ENCODE results near the gene SPHK1. TPM values are rescaled to one million over a fixed set of nuclear protein-coding genes. Genes with fewer than 3 reads are reported as not detected.

Gene SPHK1
- total RNA-seq, 2 donors from 2014 or later, result 12.2 to 46.5 TPM

DNA sequence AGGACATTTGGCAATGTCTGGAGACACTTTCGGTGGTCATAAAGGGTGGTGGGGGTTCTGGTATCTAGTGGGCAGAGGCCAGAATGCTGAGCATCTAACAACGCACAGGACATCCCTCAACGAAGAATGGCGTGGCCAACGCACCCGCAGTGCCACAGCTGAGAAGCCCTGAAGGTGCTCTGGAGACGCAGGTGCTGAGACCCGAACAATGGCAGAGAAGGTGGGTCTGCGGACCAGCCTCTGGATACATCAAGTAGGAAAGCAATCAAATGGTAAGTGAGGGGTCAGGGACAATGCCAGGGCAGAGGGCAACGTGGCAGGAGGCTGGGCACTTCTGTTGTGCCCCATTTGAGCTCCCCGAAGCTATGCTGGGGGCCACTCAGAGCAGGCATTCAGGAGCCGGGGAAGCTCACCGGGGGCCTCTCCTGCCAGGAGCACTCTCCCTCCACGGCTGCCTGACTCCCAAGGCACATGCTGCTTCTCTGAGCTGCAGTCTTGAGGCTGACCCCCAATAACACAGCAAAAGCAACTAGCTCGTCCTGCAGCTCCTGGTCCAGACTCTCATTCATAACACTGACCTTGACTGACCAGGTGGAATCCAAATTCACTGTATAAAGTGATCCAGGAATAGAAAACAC, 26.0 kb downstream of the SPHK1 start:
- TF ChIP-seq POLR2A (IDR thresholded peaks at IDR 0.05), result no peak
- TF ChIP-seq, protein P1, sequence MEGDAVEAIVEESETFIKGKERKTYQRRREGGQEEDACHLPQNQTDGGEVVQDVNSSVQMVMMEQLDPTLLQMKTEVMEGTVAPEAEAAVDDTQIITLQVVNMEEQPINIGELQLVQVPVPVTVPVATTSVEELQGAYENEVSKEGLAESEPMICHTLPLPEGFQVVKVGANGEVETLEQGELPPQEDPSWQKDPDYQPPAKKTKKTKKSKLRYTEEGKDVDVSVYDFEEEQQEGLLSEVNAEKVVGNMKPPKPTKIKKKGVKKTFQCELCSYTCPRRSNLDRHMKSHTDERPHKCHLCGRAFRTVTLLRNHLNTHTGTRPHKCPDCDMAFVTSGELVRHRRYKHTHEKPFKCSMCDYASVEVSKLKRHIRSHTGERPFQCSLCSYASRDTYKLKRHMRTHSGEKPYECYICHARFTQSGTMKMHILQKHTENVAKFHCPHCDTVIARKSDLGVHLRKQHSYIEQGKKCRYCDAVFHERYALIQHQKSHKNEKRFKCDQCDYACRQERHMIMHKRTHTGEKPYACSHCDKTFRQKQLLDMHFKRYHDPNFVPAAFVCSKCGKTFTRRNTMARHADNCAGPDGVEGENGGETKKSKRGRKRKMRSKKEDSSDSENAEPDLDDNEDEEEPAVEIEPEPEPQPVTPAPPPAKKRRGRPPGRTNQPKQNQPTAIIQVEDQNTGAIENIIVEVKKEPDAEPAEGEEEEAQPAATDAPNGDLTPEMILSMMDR (IDR thresholded peaks at IDR 0.05), result no peak
- DNase-seq, result no peak
- H3K27ac ChIP-seq, result no peak overlapping the region
- no peaks in the 10 kb centered on the region for H3K9me3 ChIP-seq
- H3K4me3 ChIP-seq, result no peak overlapping the region
- intact Hi-C loops (cut with DNase I), result no loop called here
- 84 to 90% methylated on average over 15 of the region's 15 CpGs for WGBS, 2 donors
- no peak for ATAC-seq
- peaks cover 23% of the 10 kb centered on the region for H3K4me1 ChIP-seq
- no peaks in the 10 kb centered on the region for H3K27me3 ChIP-seq
- H3K36me3 ChIP-seq (replicated peaks in 1 of 2; ENCODE audit: insufficient read depth in 1 of 2, low read depth in 2 of 2), result no peaks in the 10 kb centered on the region

DNA sequence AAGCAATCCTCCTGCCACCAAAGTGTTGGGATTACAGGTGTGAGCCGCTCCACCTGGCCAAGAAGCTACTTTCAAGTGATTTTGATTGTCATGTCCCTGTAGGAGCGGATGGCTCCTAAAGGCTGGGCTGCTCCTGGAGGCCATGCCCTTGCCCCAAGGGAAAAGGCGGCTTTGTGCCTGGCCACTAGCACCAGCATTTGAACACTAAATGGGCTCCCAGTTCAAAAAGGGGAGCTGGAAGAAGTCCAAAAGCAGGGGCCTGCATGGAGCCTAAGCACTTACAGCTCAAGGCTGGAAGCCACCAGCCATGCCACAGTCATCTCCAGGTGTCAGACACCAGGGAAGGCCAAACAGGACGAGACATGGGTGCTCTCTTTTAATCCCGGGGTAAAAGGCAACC, 26.8 kb downstream of the SPHK1 start:
- Histone ChIP-seq H3K36me3 (replicated peaks in 1 of 2; ENCODE audit: insufficient read depth in 1 of 2, low read depth in 2 of 2) (no peaks in the 10 kb centered on the region), H3K27me3 (no peaks in the 10 kb centered on the region), H3K4me1 (peaks cover 20% of the 10 kb centered on the region), H3K9me3 (no peaks in the 10 kb centered on the region), H3K4me3 (no peak overlapping the region), H3K27ac (no peak overlapping the region)
- intact Hi-C loops (cut with DNase I), result no loop called here
- TF ChIP-seq, protein P1 (IDR thresholded peaks at IDR 0.05), result no peak
- no peak for TF ChIP-seq POLR2A (IDR thresholded peaks at IDR 0.05)
- WGBS, 2 donors, result 84 to 92% methylated on average over 4 to 5 of the region's 5 CpGs
- ATAC-seq (no peak), DNase-seq (no peak)

DNA sequence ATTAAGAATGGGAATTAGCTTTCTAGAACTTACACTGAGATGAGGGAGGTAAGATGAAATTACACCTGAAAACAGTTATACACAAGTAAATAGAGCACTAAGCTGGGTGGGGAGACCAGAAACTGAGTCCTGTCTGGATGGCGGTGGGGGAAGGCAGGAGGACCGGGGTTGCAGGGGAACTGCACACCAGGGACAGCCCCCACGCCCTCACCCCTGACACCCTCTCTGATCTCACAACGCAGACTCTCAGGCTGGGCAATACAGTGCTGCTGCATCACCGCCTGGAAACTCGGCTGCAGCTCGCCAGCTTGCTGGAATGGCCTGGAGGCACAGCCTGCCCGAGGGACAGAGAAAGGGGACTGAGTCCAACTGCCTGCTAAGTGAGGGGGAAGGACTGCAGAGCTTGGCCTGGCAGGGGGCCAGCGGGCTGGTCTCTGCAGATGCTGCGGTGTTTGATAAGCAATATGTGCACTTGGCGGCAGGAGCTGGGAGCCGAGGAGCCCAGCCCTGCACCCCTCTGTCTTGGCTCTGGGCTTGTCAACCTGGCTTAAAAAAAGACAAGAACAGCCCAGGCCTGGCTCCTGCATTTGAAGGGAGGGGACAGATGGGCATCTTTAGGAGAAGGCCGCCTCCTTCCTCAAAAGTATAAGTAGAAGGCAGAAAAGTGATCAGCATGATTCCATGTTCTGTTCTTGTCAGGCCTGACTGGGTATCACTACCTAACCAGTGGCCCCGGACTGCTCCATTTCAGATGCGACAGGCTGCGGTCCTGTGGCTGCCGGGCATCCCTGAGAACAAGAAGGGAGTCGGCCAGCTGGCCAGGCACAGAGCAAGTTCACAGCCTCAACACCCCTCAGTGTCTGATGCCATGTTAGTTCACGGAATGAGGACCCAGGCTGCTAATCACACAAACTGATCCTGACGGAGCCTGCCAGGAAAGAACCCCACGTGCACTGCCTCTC, 30.2 kb downstream of the SPHK1 start:
- Histone ChIP-seq H3K36me3 (replicated peaks in 1 of 2; ENCODE audit: insufficient read depth in 1 of 2, low read depth in 2 of 2) (no peaks in the 10 kb centered on the region), H3K27ac (no peak overlapping the region), H3K4me1 (peaks cover 30% of the 10 kb centered on the region), H3K4me3 (no peak overlapping the region), H3K27me3 (no peaks in the 10 kb centered on the region), H3K9me3 (no peaks in the 10 kb centered on the region)
- TF ChIP-seq, protein P1 (IDR thresholded peaks at IDR 0.05), result no peak
- TF ChIP-seq POLR2A (IDR thresholded peaks at IDR 0.05), result no peak
- ATAC-seq (peak; percentile 51), DNase-seq (peak; percentile 51 to 81 (median 74))
- intact Hi-C loops (cut with DNase I), result no loop called here
- 44 to 49% methylated on average over 15 to 21 of the region's 21 CpGs for WGBS, 2 donors

DNA sequence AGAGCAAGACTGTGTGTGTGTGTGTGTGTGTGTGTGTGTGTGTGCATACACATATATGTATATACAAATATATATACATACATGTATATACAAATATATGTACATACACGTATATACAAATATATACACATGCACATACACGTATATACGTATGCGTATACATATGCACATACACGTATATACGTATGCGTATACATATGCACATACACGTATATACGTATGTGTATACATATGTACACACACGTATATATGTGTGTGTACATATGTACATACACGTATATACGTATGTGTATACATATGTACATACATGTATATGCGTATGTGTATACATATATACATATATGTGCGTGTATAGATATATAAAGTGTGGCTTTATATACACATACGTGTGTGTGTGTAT, 31.4 kb downstream of the SPHK1 start:
- ATAC-seq, result no peak
- Histone ChIP-seq H3K27me3 (no peaks in the 10 kb centered on the region), H3K4me1 (peaks cover 40% of the 10 kb centered on the region), H3K9me3 (no peaks in the 10 kb centered on the region), H3K27ac (no peak overlapping the region), H3K36me3 (replicated peaks in 1 of 2; ENCODE audit: insufficient read depth in 1 of 2, low read depth in 2 of 2) (no peaks in the 10 kb centered on the region), H3K4me3 (no peak overlapping the region)
- 78 to 79% methylated on average over 15 of the region's 15 CpGs for WGBS, 2 donors
- intact Hi-C loops (cut with DNase I), result no loop called here
- no peak for DNase-seq
- no peak for TF ChIP-seq POLR2A (IDR thresholded peaks at IDR 0.05)
- TF ChIP-seq, protein P1 (IDR thresholded peaks at IDR 0.05), result no peak

Measured in body of pancreas (tissue), 4 donors.